Measurements from ENCODE around the gene POLR2A. TPM values are rescaled to one million over a fixed set of nuclear protein-coding genes. Genes with fewer than 3 reads are reported as not detected.

Gene POLR2A
- total RNA-seq, 4 donors from 2014 or later: 87.0 to 163 (median 125) TPM

GRCh38 chr17:7444682-7445618 is 39.2 kb upstream of the POLR2A start, which contains the start of gene CHRNB1:
Gene CHRNB1 (plus strand): TSS chr17:7445061. CDS start chr17:7445128, 67 bp downstream.
- peaks cover 0 to 72% of the 10 kb centered on the region in 2 donors for H3K27me3 ChIP-seq
- H3K4me3 ChIP-seq: peak within 1 kb of the TSS in 3 of 4 donors; percentile 8 to 43 (median 27)
- peak within 1 kb of the TSS in 1 of 4 donors; percentile 34 for H3K27ac ChIP-seq
- H3K36me3 ChIP-seq: no peaks in the 10 kb centered on the region
- DNase-seq (ENCODE audit: low spot score in 2 of 2): peak in 1 of 2 donors; percentile 57
- peaks cover 0 to 38% (median 18%) of the 10 kb centered on the region in 4 donors for H3K4me1 ChIP-seq
- WGBS, 2 donors: 5 to 11% methylated on average over 32 to 47 of the region's 51 CpGs
- no peaks in the 10 kb centered on the region for H3K9me3 ChIP-seq
- TF ChIP-seq, protein P1, sequence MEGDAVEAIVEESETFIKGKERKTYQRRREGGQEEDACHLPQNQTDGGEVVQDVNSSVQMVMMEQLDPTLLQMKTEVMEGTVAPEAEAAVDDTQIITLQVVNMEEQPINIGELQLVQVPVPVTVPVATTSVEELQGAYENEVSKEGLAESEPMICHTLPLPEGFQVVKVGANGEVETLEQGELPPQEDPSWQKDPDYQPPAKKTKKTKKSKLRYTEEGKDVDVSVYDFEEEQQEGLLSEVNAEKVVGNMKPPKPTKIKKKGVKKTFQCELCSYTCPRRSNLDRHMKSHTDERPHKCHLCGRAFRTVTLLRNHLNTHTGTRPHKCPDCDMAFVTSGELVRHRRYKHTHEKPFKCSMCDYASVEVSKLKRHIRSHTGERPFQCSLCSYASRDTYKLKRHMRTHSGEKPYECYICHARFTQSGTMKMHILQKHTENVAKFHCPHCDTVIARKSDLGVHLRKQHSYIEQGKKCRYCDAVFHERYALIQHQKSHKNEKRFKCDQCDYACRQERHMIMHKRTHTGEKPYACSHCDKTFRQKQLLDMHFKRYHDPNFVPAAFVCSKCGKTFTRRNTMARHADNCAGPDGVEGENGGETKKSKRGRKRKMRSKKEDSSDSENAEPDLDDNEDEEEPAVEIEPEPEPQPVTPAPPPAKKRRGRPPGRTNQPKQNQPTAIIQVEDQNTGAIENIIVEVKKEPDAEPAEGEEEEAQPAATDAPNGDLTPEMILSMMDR (IDR thresholded peaks at IDR 0.05): no peak
- TF ChIP-seq EP300 (IDR thresholded peaks at IDR 0.05) (no peak), POLR2A (IDR thresholded peaks at IDR 0.05) (no peak)

- 4 to 7% methylated on average over 16 of the region's 16 CpGs for WGBS, 2 donors
- no peaks in the 10 kb centered on the region for H3K36me3 ChIP-seq
- H3K9me3 ChIP-seq: no peaks in the 10 kb centered on the region
- TF ChIP-seq EP300 (IDR thresholded peaks at IDR 0.05) (no peak), POLR2A (IDR thresholded peaks at IDR 0.05) (no peak)
- TF ChIP-seq, protein P1 (IDR thresholded peaks at IDR 0.05): no peak
- peak overlapping the region in 3 of 4 donors; percentile 8 to 43 (median 27) for H3K4me3 ChIP-seq
- peaks cover 0 to 31% (median 12%) of the 10 kb centered on the region in 4 donors for H3K4me1 ChIP-seq
- peaks cover 0 to 70% of the 10 kb centered on the region in 2 donors for H3K27me3 ChIP-seq
- DNase-seq (ENCODE audit: low spot score in 2 of 2): no peak
- H3K27ac ChIP-seq: peak overlapping the region in 1 of 4 donors; percentile 34
Measured at GRCh38 chr17:7445619-7445968, 38.6 kb upstream of the POLR2A start.

DNA sequence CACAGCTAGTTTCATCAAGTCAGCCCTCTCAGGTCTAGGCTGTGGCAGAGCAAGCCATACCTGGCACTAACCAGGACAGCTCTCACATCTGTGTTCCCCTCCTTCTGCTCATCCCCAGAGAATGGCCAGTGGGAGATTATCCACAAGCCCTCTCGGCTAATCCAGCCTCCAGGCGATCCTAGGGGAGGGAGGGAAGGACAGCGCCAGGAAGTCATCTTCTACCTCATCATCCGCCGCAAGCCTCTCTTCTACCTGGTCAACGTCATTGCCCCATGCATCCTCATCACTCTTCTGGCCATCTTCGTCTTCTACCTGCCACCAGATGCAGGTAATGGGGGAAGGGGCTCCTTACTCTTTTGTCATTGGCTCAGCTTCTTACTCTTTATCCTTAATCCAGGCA is 35.7 kb upstream of the POLR2A start:
- TF ChIP-seq, protein P1 (IDR thresholded peaks at IDR 0.05): no peak
- TF ChIP-seq EP300 (IDR thresholded peaks at IDR 0.05) (no peak), POLR2A (IDR thresholded peaks at IDR 0.05) (no peak)
- DNase-seq (ENCODE audit: low spot score in 2 of 2): no peak
- 88 to 90% methylated on average over 7 of the region's 7 CpGs for WGBS, 2 donors
- Histone ChIP-seq H3K27ac (no peak overlapping the region), H3K4me3 (no peak overlapping the region), H3K27me3 (peaks cover 0 to 50% of the 10 kb centered on the region in 2 donors), H3K9me3 (no peaks in the 10 kb centered on the region), H3K4me1 (peaks cover 0 to 25% (median 9%) of the 10 kb centered on the region in 4 donors), H3K36me3 (no peaks in the 10 kb centered on the region)

DNA sequence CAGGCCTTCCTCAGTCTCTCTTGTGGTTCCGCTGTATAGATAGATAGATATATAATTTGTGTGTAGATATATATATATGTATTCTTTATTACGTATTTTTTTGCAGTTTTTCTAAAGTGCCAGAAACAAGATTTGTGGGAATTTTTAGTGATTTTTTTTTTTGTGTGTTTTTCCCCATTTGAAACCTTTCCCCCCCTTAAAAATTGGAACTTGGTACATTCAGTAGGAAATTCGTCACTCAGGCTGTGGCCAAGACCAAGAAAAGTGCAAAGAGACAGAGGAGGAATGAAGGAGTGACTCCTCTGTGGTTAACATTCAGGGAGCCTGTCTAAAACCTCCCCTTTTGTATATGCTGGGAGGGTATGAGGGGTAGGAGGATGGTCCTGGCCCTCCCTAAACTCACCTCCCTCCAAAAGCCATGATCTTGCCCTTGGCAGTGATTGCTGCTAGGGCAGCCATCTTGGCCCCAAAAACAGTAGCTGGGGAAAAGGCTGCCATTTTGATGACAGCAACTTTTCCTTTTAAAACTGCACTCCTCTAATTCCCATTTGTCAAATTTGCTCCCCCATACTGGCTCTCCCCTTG is 24.1 kb upstream of the POLR2A start:
- H3K9me3 ChIP-seq: no peaks in the 10 kb centered on the region
- H3K4me1 ChIP-seq: peaks cover 0 to 35% (median 7%) of the 10 kb centered on the region in 4 donors
- H3K4me3 ChIP-seq: no peak overlapping the region
- no peaks in the 10 kb centered on the region for H3K27me3 ChIP-seq
- no peak for DNase-seq (ENCODE audit: low spot score in 2 of 2)
- H3K27ac ChIP-seq: peak overlapping the region in 2 of 4 donors; percentile 52 to 70
- TF ChIP-seq EP300 (IDR thresholded peaks at IDR 0.05): no peak
- TF ChIP-seq, protein P1 (IDR thresholded peaks at IDR 0.05): no peak
- TF ChIP-seq POLR2A (IDR thresholded peaks at IDR 0.05): no peak
- peaks cover 0 to 39% (median 9%) of the 10 kb centered on the region in 3 donors for H3K36me3 ChIP-seq
- WGBS, 2 donors: 65 to 67% methylated on average over 3 of the region's 3 CpGs
